Lower leg skin (tissue), 3 donors: Measurements from ENCODE around the gene EGFL7.

Experiments used
- CTCF ChIP-seq, 3 donors: fragments of 450-650 bp; IDR thresholded peaks; one replicate each; pipeline ENCODE4 v1.5.1; 2016; ENCODE audit warnings: antibody characterized with exemption in 3 of 3, mild to moderate bottlenecking in 3 of 3, moderate library complexity in 2 of 3
- POLR2A ChIP-seq, 2 donors: fragments of 450-650 bp; IDR thresholded peaks; one replicate each; pipeline ENCODE4 v1.6.1; 2016 to 2017; ENCODE audit warnings: antibody characterized with exemption in 2 of 2, mild to moderate bottlenecking in 1 of 2, moderate library complexity in 1 of 2

DNA sequence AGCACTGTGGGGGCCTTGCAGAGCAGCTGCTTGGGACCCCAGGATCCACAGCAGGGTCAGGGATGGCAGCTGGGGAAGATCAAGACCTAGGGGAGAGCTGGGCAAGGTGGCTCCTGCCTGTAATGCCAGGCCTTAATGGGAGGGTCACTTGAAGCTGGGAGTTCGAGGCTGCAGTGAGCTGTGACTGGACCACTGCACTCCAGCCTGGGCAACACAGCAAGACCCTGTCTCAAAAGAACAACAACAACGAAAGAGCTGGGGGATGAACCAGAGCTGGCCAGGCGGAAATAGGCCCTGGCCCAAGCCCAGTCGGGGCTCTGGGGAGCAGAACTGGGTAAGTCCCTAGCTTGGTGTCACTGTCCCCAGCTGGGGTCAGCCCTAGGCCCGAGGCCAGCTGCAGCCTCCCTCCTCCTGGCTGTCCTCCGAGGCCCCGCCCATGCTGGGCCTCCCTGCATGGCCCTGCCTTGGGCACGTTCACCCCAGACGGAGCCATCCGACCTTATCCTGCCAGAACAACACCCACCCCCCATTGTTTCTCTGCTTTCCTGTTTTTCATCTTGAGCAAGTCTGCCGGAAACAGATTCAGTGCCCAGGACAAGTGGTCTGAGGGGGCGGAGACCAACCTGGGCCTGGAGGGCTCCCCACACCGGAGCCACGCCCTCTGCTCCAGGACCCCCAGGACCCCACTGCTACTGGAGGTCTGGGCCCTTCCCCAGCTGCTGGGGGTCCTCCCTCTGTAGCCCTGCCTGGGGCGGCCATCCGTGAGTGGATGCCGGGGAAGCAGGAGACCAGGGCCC is 51.6 kb downstream of the EGFL7 start:
- no peak for TF ChIP-seq CTCF (IDR thresholded peaks at IDR 0.05)
- no peak for TF ChIP-seq POLR2A (IDR thresholded peaks at IDR 0.05)
